HG02610 (cell line): ENCODE data around the gene NOL4L.

ENCODE experiments used
- ATAC-seq: cut with Tn5 transposase; IDR thresholded peaks from one replicate; pipeline ENCODE4 v1.9.1; 2021; ENCODE audit warnings: mild to moderate bottlenecking, moderate library complexity; ENCODE audit not compliant: unreplicated experiment

The NOL4L gene

DNA sequence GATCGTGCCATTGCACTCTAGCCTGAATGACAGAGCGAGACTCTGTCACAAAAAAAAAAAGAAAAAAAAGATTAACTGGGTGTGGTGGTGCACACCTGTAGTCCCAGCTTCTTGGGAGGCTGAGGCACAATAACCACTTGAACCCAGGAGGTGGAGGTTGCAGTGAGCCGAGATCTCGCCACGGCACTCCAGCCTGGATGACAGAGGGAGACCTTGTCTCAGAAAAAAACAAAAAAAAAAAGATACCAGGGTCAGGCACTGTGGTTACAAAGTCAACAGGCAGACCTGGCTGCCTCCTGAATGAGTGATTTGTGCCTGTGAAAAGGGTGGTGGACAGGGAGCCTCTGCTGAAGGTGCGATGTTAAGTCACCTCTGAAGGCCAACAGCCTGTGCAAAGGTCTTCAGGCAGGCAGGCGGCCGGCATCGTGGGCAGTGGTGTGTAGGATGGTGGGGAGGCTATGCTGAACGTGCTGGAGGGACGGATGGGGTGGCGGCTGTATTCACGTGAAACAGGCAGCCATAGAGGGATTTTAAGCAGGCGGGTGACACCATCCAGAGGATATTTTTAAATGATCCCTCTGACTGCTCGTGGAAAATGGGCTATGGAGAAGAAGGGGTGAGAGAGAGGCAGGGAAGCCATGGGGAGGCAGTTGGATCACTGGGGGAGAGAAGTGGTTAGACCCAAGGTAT lies 41.4 kb downstream of the NOL4L start:
- no peak for ATAC-seq

DNA sequence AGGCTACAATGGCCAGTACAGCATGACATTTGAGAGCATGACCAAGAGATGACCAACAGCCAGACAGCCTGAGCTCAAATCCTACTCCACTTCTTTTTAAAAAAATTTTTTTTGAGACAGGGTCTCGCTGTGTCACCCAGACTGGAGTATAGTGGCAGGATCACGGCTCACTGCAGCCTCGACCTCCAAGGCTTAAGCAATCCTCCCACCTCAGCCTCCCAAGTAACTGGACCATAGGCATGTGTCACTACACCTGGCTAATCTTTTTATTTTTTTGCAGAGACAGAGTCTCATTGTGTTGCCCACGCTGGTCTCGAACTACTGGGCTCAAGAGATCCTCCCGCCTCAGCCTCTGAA lies 42.9 kb downstream of the NOL4L start:
- no peak for ATAC-seq

DNA sequence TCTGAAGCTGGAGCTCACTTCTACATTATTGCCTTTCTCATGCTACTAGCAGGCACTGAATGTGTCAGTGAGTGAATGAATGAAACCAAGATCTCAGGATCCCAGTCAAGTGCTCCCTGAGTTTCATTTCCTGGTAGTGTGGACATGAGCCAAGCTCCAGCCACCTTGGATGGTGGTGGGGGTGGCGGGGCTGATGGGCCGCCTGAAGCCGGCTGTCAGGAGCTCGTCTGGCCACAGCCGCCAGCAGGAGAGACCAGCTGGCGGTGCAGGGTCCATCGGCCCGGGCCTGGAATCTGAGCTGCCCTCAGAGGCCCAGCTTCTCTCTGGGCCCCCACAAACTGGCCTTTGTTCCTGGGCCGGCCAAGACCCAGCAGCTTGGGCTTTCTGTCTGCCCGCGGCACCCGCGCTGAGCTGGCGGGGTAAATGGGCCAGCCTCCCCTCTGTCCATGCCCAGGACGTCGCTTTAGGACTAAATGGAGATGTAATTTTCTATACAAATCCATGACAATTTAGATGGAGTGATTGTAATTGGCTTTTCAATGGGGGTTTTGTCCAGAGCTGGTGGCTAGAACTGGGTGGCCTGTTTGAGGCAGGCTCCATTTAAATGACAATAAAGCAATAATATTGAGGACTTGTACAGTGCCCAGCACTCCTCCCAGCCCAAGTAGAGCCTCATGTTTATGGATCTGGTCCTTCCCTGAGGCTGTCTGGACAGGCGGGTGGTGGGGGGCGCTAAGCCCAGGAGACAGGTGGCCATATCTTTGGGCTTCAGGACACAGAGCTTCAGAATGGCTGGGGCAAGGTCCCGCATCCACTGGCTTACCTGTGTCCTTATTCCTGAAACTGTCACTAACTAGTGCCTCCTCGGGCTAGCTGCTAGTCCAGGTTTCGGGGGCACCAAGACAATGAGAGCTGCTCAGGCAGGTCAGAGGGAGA lies 43.5 kb downstream of the NOL4L start:
- ATAC-seq = no peak

DNA sequence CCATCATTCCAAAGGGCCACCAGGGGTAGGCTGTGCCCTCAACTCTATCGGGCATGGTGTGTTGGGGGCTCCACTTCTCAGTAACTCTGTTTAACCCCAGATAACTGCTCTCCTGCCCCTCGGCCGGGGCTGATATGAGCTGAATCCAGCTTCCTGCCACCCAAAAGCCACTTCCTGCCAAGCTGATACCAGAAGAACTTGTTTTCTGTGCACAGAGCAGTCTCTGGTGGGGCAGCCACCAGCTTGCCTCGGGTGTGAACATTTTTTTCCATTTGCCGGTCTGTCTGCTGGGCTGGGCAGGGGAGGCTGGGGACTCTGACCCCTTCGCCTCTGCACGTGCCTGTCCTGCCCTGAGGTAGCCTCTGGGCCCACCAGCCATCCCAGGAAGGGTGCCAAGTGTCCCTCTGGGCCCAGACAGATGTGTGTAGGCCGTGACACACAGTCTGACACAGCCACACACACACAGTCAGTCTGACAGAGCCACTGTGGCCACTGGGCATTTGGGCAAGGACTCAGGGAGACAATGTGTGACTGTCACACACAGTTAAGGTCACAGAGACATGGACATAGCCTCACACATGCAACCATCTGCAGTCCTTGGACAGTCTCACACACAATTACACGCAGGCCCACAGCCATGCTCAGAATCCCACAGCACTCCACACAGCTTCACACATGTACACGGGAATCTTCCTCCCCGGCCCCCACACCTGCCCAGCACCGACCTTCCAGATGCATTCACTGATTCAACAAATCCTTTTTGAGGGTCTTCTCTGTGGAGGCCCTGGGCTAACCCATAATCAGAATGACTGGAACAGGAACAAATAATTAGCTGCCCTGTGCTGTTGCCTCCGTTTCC lies 45.1 kb downstream of the NOL4L start:
- no peak for ATAC-seq

DNA sequence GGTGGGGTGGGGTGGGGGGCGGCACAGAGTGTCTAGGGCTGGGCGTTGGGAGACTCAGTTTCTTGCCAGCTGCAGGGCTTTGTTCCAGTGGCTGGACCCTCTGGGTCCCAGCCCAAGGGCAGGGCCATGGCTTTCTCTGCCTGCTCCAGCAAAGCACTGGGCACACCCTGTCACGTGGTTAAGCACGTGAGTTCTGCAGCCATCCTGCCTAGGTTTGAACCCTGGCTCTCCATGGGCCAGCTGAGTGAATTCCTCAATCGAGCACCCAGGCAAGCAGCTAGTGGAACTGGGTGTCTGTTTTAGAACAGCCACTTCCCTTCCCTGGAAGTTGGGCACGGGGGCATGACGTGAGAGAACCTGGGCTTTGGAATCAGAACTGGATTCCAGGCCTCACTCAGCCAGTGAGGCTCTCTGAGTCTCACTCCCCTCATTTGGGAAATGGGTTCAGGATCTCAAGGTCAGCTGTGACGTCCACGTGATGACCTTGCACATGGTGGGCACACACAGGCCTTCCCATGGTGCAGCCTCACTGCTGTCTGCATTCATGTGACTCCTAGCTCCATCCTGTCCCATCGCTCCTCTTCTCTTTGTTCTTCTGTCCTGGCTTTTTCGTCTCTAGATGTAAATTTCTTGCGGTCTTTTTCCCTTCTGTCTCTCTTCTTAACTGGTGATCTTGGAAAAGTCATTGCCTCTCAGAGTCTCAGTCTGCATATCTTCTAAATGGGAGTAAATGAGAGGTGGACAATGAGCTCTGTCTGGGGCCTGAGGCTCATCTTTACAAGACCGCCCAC lies 45.9 kb downstream of the NOL4L start:
- no peak for ATAC-seq

DNA sequence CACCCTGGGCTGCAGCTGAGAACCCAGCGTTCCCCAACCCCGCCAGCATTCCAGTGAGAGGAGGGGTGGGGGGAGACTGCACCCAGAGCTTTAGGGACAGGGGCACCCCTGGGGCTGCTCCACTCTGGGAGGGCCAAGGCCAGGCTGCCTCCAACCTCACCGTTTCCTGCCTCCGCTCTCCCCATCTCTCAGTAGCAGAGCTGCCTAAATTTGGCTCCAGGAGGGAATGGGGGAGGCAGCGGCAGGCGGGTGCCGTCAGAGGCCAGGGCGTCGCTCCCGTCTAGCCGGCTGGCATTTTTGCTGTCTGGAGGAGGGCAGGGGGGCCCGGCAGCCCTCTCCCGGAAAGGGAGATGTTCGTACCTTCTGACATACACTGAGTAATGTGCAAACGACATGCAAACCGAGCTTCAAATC lies 46.6 kb downstream of the NOL4L start:
- ATAC-seq = no peak

DNA sequence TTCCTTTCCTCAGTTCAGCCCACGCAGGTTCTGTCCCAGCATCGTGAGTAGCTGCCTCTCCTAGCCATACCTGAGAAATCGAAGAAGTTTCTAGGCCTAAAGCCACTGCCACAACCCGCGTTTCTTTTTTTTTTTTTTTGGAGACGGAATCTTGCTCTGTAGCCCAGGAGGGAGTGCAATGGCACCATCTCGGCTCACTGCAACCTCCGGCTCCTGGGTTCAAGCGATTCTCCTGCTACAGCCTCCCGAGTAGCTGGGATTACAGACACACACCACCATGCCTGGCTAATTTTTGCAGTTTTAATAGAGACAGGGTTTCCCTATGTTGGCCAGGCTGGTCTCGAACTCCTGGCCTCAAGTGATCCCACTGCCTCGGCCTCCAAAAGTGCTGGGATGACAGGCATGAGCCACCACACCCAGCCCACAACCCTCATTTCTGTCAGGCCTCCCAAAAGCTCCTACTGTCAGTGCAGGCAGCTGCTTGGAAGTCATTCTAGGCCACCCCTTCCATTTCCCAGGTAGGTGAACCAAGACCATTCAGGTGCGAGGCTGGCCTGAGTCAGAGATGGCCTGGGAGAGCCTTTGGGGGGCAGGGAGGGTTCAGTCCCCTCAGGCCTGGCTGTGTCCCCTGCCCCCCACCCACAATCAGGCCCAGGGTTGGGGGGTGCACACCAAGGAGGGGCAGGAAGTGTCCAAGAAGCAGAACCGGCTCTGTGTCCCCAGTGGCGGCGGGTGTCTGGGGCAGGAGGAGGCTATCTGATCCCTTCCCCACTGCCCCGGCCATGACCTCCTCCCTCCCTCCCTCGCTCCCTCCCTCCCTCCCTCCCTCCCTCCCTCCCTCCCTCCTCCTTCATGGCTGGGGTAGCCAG lies 47.2 kb downstream of the NOL4L start:
- ATAC-seq = no peak

DNA sequence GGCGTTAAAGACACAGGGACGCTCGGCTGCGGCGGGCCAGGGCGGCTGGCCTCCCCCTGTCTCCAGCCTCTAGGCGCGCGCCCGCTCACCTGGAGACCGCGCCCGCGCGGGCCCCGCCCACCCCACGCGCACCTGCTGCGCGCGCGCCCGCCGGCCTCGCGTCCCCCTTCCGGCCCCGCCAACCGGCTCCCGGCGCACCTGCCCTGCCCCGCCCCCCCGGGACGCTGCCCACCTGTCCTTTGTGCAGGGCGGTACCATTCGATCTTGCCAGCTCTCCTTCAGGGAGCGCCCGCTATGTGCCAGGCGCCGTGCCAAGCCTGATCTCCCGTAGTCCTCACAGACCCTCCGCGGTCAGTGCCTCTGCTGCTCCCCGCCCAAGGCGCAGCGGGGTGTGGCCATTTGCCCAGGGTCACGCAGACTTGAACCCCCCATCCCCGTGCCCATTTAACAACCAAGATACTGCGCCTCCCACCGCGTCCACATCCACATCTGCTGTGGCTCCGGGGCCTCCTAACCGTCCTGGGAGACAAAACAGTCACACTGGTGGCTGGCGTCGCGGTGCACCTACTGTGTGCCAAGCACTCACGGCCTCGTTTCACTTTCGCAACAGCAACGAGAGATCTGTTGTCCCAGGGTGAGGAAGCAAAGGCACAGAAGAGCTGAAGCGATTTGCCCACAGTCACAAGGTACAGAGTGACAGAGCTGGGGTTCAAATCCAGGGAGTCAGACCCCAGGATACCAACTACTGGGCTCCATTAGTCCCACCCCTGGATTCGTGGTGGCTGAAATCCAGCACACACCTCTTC lies 48.1 kb downstream of the NOL4L start:
- ATAC-seq = peak; percentile 4

DNA sequence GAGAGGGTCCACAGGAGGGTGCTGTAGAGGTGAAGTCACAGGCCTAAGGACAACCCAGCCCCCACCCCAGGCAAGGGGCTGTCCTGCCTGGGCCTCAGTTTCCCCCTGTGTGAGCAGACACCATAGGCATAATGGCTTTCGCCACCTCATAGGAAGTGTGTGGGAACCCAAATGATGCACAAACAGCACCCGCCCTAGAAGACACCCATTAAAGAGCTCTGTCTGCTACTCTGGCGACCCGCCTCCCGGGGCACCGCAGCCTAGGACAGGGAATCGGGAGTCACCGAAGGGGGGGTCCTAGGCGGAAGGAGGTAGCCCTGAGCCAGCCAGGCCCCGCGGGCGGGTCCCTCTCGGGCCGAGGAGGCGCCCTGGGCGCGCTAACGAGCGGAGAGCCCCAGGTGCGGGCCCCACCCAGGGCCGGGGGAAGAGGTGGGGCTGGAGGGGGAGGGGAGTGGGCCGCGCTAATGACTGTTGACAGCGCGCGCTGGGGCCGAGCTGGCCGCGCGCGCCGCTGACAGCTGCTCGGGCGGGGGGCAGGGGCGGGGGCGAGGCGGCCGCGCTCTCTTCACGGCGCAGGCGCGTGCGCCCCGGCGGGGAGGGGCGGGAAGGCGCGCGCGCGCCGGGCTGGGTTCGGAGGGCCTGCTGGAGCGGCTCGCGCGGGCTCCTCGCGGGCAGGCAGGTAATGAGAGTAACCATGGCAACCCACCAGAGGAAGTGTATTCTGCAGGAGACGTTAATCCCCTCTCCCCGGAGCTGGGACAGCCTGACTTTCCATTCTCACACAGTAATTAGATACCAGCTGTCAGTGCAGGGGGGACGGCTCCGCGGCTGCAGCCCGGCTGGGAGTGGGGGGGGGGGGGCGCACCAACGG lies 48.9 kb downstream of the NOL4L start:
- peak; percentile 37 for ATAC-seq

DNA sequence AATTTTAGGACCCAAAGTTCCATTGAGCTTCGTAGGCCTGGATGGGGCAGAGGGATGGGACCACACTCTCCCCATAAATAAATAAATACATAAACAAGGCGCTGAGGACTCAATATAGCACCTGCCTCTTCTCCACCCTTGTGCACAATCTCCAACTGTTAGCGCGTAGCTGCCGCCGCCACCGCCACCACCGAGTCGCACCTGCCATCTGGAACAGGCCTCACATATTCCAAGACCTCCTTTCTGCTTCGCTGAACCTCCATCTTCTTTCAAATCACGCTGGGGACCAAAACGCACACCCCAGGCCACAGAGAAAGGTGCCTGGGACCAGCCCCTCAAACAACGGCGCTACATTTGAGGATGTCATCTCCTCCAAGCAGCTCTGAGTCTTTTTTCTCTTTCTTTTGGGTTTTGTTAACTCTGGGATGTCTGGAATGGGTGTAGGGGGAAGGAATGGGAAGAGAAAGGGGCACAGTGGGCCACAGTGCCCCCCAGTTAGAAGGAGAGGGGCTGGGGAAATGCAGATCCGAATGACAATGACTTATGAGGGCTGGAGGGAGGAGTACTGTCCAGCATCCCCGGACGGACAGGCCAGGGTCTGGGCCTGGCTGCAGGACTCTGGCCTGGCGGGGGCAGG lies 49.7 kb downstream of the NOL4L start:
- no peak for ATAC-seq

DNA sequence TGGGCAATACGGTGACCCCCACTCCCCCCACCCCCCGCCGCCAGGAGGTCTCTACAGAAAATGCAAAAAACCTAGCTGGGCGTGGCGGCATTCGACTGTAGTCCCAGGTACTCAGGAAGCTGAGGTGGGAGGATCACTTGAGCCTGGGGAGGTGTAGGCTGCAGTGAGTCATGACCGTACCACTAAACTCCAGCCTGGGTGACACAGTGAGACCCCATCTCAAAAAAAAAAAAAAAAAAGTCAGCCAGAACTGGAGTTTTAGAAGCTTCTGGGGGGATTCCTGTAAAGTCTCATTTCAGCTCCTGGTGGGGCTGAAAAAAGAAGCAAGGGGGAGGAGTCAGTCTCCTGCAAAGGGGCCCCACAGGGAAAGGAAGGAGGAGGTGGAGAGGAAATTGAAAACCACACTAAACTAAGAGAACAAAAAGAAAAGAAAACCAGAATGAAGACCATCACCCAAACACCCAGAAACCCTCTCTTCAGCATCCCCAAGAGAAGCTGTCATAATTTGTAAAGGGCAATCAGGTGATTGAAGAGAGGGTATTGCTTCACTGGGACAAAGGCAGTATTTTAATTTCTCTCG lies 50.4 kb downstream of the NOL4L start:
- no peak for ATAC-seq

DNA sequence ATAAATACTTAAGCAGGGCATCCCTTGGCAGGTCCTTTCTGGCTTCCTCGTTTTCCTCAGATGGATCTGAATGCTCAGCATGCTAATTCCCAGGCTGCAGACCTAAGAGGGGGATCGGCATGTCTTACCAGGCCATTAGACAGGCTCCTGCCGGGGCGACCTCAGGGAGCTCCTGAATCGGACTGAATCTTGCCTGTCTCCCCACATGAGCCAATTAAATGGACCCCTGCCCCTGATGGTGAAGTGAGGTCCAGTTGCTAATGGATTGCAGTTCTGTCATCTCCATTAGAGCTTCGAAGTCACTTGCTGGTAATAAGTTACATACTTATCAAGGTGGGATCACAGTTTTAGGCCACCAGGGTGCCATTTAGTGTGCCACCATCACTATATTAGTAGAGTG lies 51.4 kb downstream of the NOL4L start:
- no peak for ATAC-seq

DNA sequence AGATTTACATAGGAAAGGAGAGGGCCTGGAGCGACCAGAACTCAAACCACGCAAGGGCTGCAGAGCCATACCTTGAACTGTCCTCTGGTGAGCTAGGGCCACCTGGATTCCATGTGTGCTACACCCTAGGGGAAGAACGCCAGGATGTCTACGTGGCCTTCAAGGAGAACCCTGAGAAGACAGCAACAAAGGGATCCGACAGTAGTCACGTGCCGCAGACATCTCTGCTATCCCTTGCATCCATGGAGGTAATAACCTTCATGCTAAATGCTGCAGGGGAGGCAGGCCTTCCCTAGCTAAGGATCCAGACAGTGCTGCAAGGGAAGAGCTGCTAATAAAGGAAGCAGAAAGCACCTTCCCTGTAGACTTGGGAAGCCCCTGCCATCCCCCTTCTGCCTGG lies 52.9 kb downstream of the NOL4L start:
- ATAC-seq = no peak

DNA sequence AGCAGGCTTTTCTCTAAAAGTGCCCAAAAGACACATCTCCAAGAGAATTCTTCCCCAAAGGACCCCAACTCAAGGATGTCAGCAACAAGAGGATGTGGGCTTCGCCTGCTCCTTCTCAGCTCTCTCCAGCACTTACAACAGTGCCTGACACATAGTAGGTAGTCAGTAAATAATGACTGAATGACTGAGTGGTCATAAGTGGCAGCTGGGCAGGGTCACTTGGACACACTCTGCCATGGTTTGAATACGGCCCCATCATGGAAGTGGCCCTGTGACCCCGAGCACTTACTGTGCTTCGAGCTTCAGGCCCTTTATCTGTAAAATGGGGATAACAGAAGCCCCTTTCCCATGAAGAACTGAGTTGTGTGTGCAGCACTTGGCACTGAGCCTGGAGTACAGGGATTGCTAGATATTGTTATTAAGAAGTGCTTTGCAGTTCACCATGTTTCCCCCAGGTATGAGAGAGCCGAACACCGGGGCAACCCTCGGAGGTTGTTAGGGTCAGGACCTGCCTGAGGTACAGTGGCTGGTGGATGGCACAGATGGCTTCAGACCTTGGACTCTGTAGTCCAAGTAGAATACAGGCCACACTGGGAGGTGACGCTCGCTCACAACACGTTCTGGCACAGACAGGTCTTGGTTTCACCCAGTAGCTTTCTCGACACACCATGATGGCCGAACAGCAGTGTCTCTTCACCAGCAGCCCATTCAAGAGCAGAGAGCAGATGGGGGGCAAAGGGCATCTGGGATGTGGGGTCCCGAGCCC lies 56.0 kb downstream of the NOL4L start:
- ATAC-seq = no peak

DNA sequence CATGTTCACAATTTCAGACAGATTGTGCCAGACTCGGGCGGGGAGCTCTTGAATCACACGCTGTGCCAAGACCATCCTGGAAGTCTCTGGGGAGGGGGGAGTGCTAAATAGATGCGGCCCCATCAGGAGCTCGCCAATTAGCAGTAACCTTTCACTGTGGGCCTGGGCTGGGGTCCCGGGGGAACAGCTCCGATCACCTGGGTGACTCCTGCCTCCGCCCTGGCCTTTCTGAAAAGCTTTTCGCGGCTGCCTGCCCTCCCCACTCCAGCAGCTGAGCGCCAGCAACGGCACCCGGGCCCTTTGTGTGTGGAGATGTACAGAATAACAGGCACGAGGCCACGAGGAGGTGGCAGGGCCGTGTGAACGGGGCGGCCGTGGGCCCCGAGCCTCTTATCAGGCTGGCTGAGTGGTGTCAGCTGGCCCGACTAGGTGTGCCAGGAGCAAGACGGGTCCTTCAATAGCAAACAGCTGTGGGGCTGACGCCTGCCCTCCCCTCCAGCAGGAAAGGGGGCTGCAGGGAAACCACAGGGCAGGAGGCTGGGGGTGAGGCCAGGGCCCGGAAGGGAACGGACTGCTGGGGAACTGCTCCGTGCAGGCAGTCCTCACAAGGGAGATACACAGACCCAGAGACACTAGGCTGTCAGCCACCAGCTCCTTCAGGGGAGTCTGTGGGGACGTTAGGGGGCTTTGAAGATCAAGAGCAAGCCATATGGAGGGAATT lies 56.8 kb downstream of the NOL4L start:
- no peak for ATAC-seq
